SK-N-MC (cell line): ENCODE data around the gene PAPPA2.

Experiments
- EZH2 ChIP-seq: fragments of 200-600 bp; sonication (generic); IDR thresholded peaks from one replicate; pipeline ENCODE4 v1.6.1; 2017; ENCODE audit warnings: antibody characterized with exemption
- FOXP2 ChIP-seq: optimal IDR thresholded peaks from 2 replicates; pipeline ENCODE3; 2011; ENCODE audit warnings: mild to moderate bottlenecking, moderate library complexity; ENCODE audit not compliant: insufficient read depth; ENCODE audit errors: extremely low read length, control extremely low read depth
- POLR2AphosphoS5 ChIP-seq: IDR thresholded peaks from 2 replicates; pipeline ENCODE4 v1.6.1; 2012; ENCODE audit warnings: mild to moderate bottlenecking, low read depth, low read length, borderline replicate concordance

- TF ChIP-seq POLR2AphosphoS5 (no peak), EZH2 (no peak), FOXP2 (no peak)
Observed at GRCh38 chr1:176479971-176480370, 17.0 kb downstream of the PAPPA2 start.
